Lower leg skin (tissue), 4 donors: Measurements from ENCODE around the gene NSD1. TPM values are rescaled to one million over a fixed set of nuclear protein-coding genes. Genes with fewer than 3 reads are reported as not detected.

Source experiments
- DNase-seq, 2 donors: peaks; one replicate each; pipeline ENCODE4 v3.0.0-alpha.2; 2019; ENCODE audit warnings: low spot score in 2 of 2
- H3K4me3 ChIP-seq: fragments of 200-600 bp; sonication (generic); 2 replicates; pipeline ENCODE4 v1.5.1; 2017; ENCODE audit warnings: mild to moderate bottlenecking, low read depth; ENCODE audit not compliant: poor library complexity, severe bottlenecking
- CTCF ChIP-seq, 3 donors: fragments of 450-650 bp; IDR thresholded peaks; one replicate each; pipeline ENCODE4 v1.5.1; 2016; ENCODE audit warnings: antibody characterized with exemption in 3 of 3, mild to moderate bottlenecking in 3 of 3, moderate library complexity in 2 of 3
- POLR2A ChIP-seq, 2 donors: fragments of 450-650 bp; IDR thresholded peaks; one replicate each; pipeline ENCODE4 v1.6.1; 2016 to 2017; ENCODE audit warnings: antibody characterized with exemption in 2 of 2, mild to moderate bottlenecking in 1 of 2, moderate library complexity in 1 of 2
- WGBS, 2 donors: methylation state at CpG; one replicate each; pipeline ENCODE4 v1.1.5; 2018; 5-methylcytosine and 5-hydroxymethylcytosine counted together
- intact Hi-C: fragments of 100-400 bp; cut with DNase I; formaldehyde crosslinking; loops from one replicate; pipeline ENCODE4 v1.15.0; 2023; ENCODE audit warnings: low total_unique reads
- total RNA-seq, 4 donors: library from RNA; depleted of rRNA; stranded (reverse); fragments of >200 nt; gene quantifications; one replicate each; pipeline ENCODE4 v1.1.0, GENCODE V29; 2016

Gene NSD1
- total RNA-seq, 4 donors from 2014 or later: 25.1 to 36.8 (median 34.2) TPM

GRCh38 chr5:177288191-177288590 lies 154.6 kb downstream of the NSD1 start:
- DNase-seq: no peak
- no peak overlapping the region for H3K4me3 ChIP-seq
- TF ChIP-seq POLR2A (IDR thresholded peaks at IDR 0.05): no peak
- no peak for TF ChIP-seq CTCF (IDR thresholded peaks at IDR 0.05)
- intact Hi-C loops: no loop called here
- 78 to 92% methylated on average over 2 of the region's 2 CpGs for WGBS, 2 donors

GRCh38 chr5:177290816-177291596 lies 157.4 kb downstream of the NSD1 start:
- 93 to 94% methylated on average over 12 of the region's 12 CpGs for WGBS, 2 donors
- intact Hi-C loops: no loop called here
- no peak overlapping the region for H3K4me3 ChIP-seq
- DNase-seq: no peak
- TF ChIP-seq POLR2A (IDR thresholded peaks at IDR 0.05) (no peak), CTCF (IDR thresholded peaks at IDR 0.05) (no peak)

- TF ChIP-seq CTCF (IDR thresholded peaks at IDR 0.05) (no peak), POLR2A (IDR thresholded peaks at IDR 0.05) (no peak)
- DNase-seq: peak in 1 of 2 donors; percentile 57
- WGBS, 2 donors: 94% methylated on average over 7 of the region's 7 CpGs
- no peak overlapping the region for H3K4me3 ChIP-seq
- intact Hi-C loops: no loop called here
Measured at GRCh38 chr5:177291735-177292134, 158.2 kb downstream of the NSD1 start.

- peak in 1 of 2 donors; percentile 83 for DNase-seq
- TF ChIP-seq POLR2A (IDR thresholded peaks at IDR 0.05) (no peak), CTCF (IDR thresholded peaks at IDR 0.05) (no peak)
- no peak overlapping the region for H3K4me3 ChIP-seq
- WGBS, 2 donors: 92 to 94% methylated on average over 9 to 12 of the region's 12 CpGs
- intact Hi-C loops: no loop called here
Measured at GRCh38 chr5:177293819-177294581, 160.4 kb downstream of the NSD1 start.

- no peak overlapping the region for H3K4me3 ChIP-seq
- no peak for TF ChIP-seq CTCF (IDR thresholded peaks at IDR 0.05)
- TF ChIP-seq POLR2A (IDR thresholded peaks at IDR 0.05): no peak
- DNase-seq: peak in 1 of 2 donors; percentile 58
- 85 to 89% methylated on average over 3 of the region's 3 CpGs for WGBS, 2 donors
- intact Hi-C loops: no loop called here
Measured at GRCh38 chr5:177294632-177295031, 161.1 kb downstream of the NSD1 start.
